Measurements from ENCODE around the gene PSMD13.

The PSMD13 gene

DNA sequence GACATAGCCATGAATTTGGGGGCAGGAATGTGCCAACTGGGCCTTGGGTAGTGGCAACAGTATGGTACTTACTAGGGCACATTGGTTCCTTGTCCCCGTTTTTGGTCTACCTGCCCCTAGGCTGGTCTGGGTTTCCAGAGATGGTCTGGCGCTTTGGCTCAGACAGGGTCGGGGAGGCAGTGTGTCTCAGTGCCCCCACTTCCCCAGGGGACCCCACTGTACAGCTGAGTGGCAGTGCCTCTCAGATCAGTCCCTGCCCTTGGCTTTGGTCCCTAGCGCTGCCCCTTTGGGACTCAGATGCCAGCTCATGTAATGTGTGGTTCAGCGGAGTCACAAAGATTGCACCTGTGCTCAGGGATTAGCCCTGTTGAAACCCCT lies 26.0 kb upstream of the PSMD13 start:
- Histone ChIP-seq H3K27me3 (ENCODE audit: control insufficient read depth, insufficient read depth, low read length) (no peaks in the 10 kb centered on the region), H3K9me3 (ENCODE audit: control insufficient read depth, insufficient read depth, low read length) (no peaks in the 10 kb centered on the region), H3K4me1 (ENCODE audit: control insufficient read depth, insufficient read depth, low read length) (peaks cover 7% of the 10 kb centered on the region; the same call in 1 of the 2 replicates), H3K36me3 (ENCODE audit: control insufficient read depth, insufficient read depth, low read length) (peaks cover 57% of the 10 kb centered on the region), H3K9ac (ENCODE audit: low read depth, low read length) (no peak overlapping the region), H3K27ac (ENCODE audit: low read depth, low read length) (no peak overlapping the region), H3K4me3 (ENCODE audit: low read depth, low read length) (no peak overlapping the region)

DNA sequence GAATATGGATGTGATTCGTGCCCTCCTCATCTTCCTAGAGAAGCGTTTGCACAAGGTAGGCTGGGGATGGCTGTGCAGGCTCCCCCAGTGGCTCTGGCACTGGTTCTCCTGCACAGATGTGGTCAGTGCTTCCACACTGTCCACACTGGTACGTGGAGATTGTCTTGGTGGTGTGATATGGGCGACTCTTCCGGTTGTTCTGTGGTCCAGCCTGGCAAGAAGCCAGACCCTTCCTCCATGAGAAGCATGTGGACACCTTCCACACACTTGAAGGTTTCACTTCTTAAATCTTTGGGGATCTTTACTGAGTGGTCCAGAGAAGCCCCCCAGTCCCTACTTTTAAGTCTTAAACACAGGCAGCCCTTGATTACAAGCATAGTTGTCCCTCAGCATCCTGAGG lies 25.5 kb upstream of the PSMD13 start:
- Histone ChIP-seq H3K36me3 (ENCODE audit: control insufficient read depth, insufficient read depth, low read length) (peaks cover 61% of the 10 kb centered on the region), H3K9ac (ENCODE audit: low read depth, low read length) (no peak overlapping the region), H3K27ac (ENCODE audit: low read depth, low read length) (no peak overlapping the region)

DNA sequence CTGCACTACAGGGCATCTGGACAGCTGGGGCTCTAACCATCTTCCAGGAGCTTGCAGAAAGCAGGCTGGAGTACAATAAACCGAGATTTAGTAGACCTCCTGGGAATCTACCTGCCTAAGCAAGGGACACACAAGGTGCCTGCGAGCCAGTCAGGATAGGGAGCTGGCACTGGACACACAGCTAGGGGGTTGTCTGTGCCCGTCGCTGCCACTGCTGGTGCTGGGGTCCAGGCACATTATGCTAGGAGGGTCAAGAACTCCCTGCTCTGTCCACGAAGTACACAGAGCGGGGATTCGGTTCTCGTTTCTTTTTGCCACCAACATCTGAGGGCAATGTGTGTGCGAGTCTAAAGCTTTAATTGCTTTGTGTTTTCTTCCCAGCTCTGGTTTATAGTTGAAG lies 25.0 kb upstream of the PSMD13 start:
- H3K9me3 ChIP-seq (ENCODE audit: control insufficient read depth, insufficient read depth, low read length), result no peaks in the 10 kb centered on the region
- no peak overlapping the region for H3K9ac ChIP-seq (ENCODE audit: low read depth, low read length)
- peaks cover 64% of the 10 kb centered on the region for H3K36me3 ChIP-seq (ENCODE audit: control insufficient read depth, insufficient read depth, low read length)
- no peaks in the 10 kb centered on the region for H3K27me3 ChIP-seq (ENCODE audit: control insufficient read depth, insufficient read depth, low read length)
- H3K4me3 ChIP-seq (ENCODE audit: low read depth, low read length), result no peak overlapping the region
- H3K4me1 ChIP-seq (ENCODE audit: control insufficient read depth, insufficient read depth, low read length), result no peaks in the 10 kb centered on the region
- H3K27ac ChIP-seq (ENCODE audit: low read depth, low read length), result no peak overlapping the region

More for the DNA sequence above, 25.5 kb upstream of the PSMD13 start:
- H3K4me1 ChIP-seq (ENCODE audit: control insufficient read depth, insufficient read depth, low read length), result peaks cover 3% of the 10 kb centered on the region; the same call in 1 of the 2 replicates
- no peaks in the 10 kb centered on the region for H3K9me3 ChIP-seq (ENCODE audit: control insufficient read depth, insufficient read depth, low read length)
- H3K4me3 ChIP-seq (ENCODE audit: low read depth, low read length), result no peak overlapping the region
- H3K27me3 ChIP-seq (ENCODE audit: control insufficient read depth, insufficient read depth, low read length), result no peaks in the 10 kb centered on the region

DNA sequence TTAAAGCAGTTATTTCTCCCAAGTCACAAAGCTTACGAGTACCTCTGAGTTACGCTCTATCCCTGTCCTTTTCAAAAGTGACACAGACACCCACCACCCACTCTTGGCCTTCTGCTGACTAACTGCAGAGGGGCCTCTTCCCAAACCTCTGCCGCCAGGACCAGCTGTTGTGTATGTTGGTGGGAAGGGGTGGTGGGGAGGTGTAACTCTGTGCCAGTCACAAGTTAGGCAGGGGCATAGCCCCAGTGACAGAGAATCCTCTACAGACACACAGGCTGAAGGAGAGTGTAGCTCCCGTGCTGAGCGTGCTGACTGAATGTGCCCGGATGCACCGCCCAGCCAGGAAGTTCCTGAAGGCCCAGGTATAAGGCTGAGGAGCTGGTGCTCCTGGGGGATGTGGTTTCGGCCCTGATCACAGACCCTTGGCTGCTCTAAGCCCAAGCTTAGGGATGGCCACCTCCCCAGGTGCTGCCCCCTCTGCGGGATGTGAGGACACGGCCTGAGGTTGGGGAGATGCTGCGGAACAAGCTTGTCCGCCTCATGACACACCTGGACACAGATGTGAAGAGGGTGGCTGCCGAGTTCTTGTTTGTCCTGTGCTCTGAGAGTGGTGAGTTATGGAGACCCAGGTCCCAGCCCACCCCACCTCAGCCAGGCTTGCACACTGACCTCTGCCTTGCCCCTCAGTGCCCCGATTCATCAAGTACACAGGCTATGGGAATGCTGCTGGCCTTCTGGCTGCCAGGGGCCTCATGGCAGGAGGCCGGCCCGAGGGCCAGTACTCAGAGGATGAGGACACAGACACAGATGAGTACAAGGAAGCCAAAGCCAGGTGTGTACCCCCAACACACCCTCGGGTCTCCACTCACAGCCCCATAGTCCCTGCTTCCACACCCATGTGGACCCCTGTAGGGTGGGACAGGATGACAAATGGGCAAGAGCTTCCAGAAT lies 24.4 kb upstream of the PSMD13 start:
- Histone ChIP-seq H3K27ac (ENCODE audit: low read depth, low read length) (no peak overlapping the region), H3K36me3 (ENCODE audit: control insufficient read depth, insufficient read depth, low read length) (peaks cover 64% of the 10 kb centered on the region), H3K9ac (ENCODE audit: low read depth, low read length) (no peak overlapping the region), H3K4me1 (ENCODE audit: control insufficient read depth, insufficient read depth, low read length) (no peaks in the 10 kb centered on the region), H3K9me3 (ENCODE audit: control insufficient read depth, insufficient read depth, low read length) (no peaks in the 10 kb centered on the region), H3K27me3 (ENCODE audit: control insufficient read depth, insufficient read depth, low read length) (no peaks in the 10 kb centered on the region), H3K4me3 (ENCODE audit: low read depth, low read length) (no peak overlapping the region)

DNA sequence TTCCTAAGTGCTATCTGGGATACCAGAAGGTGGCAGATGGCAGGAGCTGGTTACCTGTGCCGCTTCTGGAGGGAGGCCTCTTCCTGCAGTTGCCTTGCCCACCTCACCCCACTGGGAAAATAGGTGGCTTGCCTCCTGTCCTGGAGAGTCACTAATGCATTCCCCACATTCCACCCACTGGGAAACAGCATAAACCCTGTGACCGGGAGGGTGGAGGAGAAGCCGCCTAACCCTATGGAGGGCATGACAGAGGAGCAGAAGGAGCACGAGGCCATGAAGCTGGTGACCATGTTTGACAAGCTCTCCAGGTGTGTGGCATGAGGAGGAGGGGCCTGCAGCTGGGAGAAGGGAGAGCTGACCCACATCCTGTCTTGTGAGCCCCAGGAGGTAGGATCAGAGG lies 23.7 kb upstream of the PSMD13 start:
- H3K9me3 ChIP-seq (ENCODE audit: control insufficient read depth, insufficient read depth, low read length), result no peaks in the 10 kb centered on the region
- no peaks in the 10 kb centered on the region for H3K27me3 ChIP-seq (ENCODE audit: control insufficient read depth, insufficient read depth, low read length)
- H3K4me1 ChIP-seq (ENCODE audit: control insufficient read depth, insufficient read depth, low read length), result no peaks in the 10 kb centered on the region
- H3K27ac ChIP-seq (ENCODE audit: low read depth, low read length), result no peak overlapping the region
- peaks cover 64% of the 10 kb centered on the region for H3K36me3 ChIP-seq (ENCODE audit: control insufficient read depth, insufficient read depth, low read length)
- no peak overlapping the region for H3K9ac ChIP-seq (ENCODE audit: low read depth, low read length)
- no peak overlapping the region for H3K4me3 ChIP-seq (ENCODE audit: low read depth, low read length)

DNA sequence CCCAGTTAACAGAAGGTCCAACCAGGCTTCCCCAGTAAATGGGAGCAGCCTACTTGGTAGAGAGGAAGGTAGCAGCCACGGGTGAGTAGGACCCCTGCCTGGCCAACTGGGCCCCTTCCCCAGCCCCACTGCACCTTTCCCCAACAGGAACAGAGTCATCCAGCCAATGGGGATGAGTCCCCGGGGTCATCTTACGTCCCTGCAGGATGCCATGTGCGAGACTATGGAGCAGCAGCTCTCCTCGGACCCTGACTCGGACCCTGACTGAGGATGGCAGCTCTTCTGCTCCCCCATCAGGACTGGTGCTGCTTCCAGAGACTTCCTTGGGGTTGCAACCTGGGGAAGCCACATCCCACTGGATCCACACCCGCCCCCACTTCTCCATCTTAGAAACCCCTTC lies 22.7 kb upstream of the PSMD13 start:
- no peak overlapping the region for H3K27ac ChIP-seq (ENCODE audit: low read depth, low read length)
- no peak overlapping the region for H3K4me3 ChIP-seq (ENCODE audit: low read depth, low read length)
- no peaks in the 10 kb centered on the region for H3K9me3 ChIP-seq (ENCODE audit: control insufficient read depth, insufficient read depth, low read length)
- no peak overlapping the region for H3K9ac ChIP-seq (ENCODE audit: low read depth, low read length)
- H3K4me1 ChIP-seq (ENCODE audit: control insufficient read depth, insufficient read depth, low read length), result no peaks in the 10 kb centered on the region
- H3K36me3 ChIP-seq (ENCODE audit: control insufficient read depth, insufficient read depth, low read length), result peaks cover 64% of the 10 kb centered on the region
- no peaks in the 10 kb centered on the region for H3K27me3 ChIP-seq (ENCODE audit: control insufficient read depth, insufficient read depth, low read length)

DNA sequence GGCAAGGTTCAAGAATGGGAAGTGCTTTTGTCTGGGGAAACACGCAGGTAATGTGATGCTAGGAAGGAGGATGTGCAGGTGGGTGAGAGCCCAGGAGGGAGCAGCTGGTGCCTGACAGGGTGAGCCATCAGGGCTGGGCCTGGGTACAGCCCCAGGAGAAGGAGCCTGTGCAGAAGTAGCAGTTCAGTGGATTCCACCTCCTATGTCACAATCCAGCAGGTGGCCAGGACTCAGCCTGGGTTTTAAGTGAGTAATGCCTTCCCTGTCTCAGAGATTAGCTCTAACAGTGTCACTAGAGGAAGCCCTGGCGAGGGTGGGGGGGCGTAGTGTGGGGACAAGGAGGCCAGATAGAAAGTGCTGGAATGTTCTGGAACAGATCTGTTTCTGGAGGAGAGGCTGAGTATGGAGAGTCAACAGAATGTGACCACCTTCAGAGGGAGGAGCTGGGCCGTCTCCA lies 21.2 kb upstream of the PSMD13 start:
- no peak overlapping the region for H3K27ac ChIP-seq (ENCODE audit: low read depth, low read length)
- H3K4me3 ChIP-seq (ENCODE audit: low read depth, low read length), result no peak overlapping the region
- H3K9me3 ChIP-seq (ENCODE audit: control insufficient read depth, insufficient read depth, low read length), result no peaks in the 10 kb centered on the region
- H3K36me3 ChIP-seq (ENCODE audit: control insufficient read depth, insufficient read depth, low read length), result peaks cover 53% of the 10 kb centered on the region
- H3K9ac ChIP-seq (ENCODE audit: low read depth, low read length), result no peak overlapping the region
- no peaks in the 10 kb centered on the region for H3K4me1 ChIP-seq (ENCODE audit: control insufficient read depth, insufficient read depth, low read length)
- H3K27me3 ChIP-seq (ENCODE audit: control insufficient read depth, insufficient read depth, low read length), result no peaks in the 10 kb centered on the region

DNA sequence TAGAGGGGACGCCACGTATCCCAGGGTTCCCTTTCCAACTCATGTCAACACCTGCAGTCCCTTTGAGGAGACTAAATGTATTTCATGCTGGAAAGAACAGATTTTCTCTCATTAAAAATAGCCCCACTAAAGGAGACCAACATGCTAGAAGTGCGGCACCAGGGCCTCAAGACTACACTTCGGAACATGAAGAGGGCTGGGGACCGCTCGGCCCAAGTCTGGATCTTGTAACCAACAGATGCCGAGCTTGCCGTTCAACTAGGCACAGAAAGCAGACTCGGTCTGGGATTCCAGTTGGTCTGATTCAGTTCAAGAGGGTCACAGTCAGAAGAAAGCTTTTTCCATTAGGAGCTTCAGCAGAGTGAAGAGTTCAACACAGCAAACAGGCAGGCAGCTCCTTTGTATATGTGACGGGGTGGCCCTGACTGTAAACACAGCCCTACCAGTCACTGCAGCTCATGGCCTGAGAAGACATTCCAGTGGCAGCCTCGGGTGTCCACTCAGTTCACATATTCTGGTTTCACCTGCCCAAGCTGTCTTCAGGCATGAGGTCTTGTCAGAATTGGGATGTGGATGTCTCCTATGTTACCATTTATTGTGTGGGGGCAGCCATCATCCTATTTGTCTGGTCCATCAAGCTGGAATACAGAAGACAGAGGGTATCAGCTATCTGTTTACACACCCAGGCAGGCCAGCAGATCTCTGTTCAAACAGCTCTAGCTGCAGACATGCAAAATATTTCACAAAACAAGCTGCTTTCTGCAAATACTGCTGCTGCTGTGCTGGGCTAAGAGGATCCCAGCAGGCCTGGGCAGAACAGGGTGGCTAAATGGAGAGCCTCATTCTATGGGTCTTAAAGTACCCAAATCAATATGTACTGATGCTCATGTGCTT lies 20.4 kb upstream of the PSMD13 start:
- Histone ChIP-seq H3K36me3 (ENCODE audit: control insufficient read depth, insufficient read depth, low read length) (peaks cover 45% of the 10 kb centered on the region), H3K27me3 (ENCODE audit: control insufficient read depth, insufficient read depth, low read length) (no peaks in the 10 kb centered on the region), H3K9ac (ENCODE audit: low read depth, low read length) (no peak overlapping the region), H3K4me1 (ENCODE audit: control insufficient read depth, insufficient read depth, low read length) (no peaks in the 10 kb centered on the region), H3K27ac (ENCODE audit: low read depth, low read length) (no peak overlapping the region), H3K9me3 (ENCODE audit: control insufficient read depth, insufficient read depth, low read length) (no peaks in the 10 kb centered on the region), H3K4me3 (ENCODE audit: low read depth, low read length) (no peak overlapping the region)

DNA sequence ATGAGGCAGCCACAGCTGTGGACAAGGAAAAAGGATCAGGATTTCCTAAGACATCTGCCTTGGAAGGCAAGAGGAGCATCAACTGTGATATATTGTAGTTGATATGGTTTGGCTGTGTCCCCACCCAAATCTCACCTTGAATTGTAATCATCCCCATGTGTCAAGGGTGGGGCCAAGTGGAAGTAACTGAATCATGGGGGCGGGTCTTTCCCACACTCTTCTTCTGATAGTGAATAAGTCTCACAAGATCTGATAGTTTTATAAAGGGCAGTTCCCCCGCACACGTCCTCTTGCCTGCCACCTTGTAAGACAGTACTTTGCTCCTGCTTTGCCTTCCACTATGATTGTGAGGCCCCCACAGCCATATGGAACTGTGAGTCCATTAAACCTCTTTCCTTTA lies 19.1 kb upstream of the PSMD13 start:
- Histone ChIP-seq H3K36me3 (ENCODE audit: control insufficient read depth, insufficient read depth, low read length) (peaks cover 32% of the 10 kb centered on the region), H3K9me3 (ENCODE audit: control insufficient read depth, insufficient read depth, low read length) (no peaks in the 10 kb centered on the region), H3K4me1 (ENCODE audit: control insufficient read depth, insufficient read depth, low read length) (no peaks in the 10 kb centered on the region), H3K27me3 (ENCODE audit: control insufficient read depth, insufficient read depth, low read length) (no peaks in the 10 kb centered on the region), H3K4me3 (ENCODE audit: low read depth, low read length) (no peak overlapping the region), H3K9ac (ENCODE audit: low read depth, low read length) (no peak overlapping the region), H3K27ac (ENCODE audit: low read depth, low read length) (no peak overlapping the region)

DNA sequence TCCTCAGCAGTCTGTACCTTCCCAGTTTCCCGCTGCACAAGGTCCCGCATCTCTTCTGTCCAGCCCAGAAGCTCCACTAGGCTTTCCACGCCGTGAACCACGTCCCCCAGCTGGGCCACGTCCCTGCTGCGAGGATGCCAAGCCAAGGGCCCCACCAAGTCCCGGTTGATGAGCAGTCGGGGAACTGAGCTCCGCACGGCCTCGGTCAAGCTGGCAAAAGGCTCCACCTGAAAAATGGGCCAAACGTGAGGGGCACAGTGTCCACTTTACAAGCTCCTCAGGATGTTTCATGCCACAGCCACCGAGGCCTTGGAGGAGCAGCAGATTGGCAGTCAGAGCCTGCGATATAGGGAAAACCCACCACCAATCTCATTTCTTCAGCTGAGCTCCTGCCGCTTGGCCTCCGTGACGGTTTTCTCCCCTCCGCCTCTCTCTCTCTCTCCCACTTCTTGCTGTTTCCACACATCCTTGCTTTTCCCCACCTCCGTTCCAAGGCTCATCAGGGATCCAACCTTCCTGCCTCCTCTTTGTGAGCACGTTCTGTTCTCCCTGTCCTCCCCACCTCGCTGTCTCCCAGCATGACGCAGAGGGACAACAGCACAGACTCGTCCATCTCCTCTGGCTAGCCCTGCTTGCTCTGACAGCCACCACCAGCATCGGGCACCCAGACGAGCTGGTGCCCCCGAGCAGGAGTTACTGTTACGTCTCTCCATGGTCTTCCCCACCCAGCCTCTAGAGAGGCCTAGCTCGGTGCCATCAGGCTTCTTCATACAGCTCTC lies 17.8 kb upstream of the PSMD13 start:
- H3K9ac ChIP-seq (ENCODE audit: low read depth, low read length), result no peak overlapping the region
- H3K36me3 ChIP-seq (ENCODE audit: control insufficient read depth, insufficient read depth, low read length), result peaks cover 21% of the 10 kb centered on the region
- H3K4me1 ChIP-seq (ENCODE audit: control insufficient read depth, insufficient read depth, low read length), result no peaks in the 10 kb centered on the region
- no peak overlapping the region for H3K4me3 ChIP-seq (ENCODE audit: low read depth, low read length)
- H3K9me3 ChIP-seq (ENCODE audit: control insufficient read depth, insufficient read depth, low read length), result no peaks in the 10 kb centered on the region
- no peak overlapping the region for H3K27ac ChIP-seq (ENCODE audit: low read depth, low read length)
- no peaks in the 10 kb centered on the region for H3K27me3 ChIP-seq (ENCODE audit: control insufficient read depth, insufficient read depth, low read length)
